K562 (cell line): ENCODE results near the gene ABL1. TPM values are rescaled to one million over a fixed set of nuclear protein-coding genes. Genes with fewer than 3 reads are reported as not detected.
A peak's percentile ranks its signal among the peaks of the same experiment; 100 is the strongest.

ENCODE experiments used
- ATAC-seq: fragments of 200-7000 bp; cut with Tn5 transposase; 3 replicates; pipeline ENCODE4 v1.9.1; 2020; ENCODE audit warnings: moderate library complexity
- BruUV-seq: library from RNA; stranded (reverse); fragments of 400-500 nt; replicated peaks from 2 replicates; lab custom pipeline; 2021; lab: Mats Ljungman, UMichigan
- CTCF ChIA-PET: fragments of 300-600 bp; formaldehyde crosslinking; extraction: SDS; loops from one replicate; lab custom pipeline; 2021; ENCODE audit warnings: low intra/inter-chr PET ratio; lab: Yijun Ruan, JAX
- POLR2A ChIA-PET: fragments of 300-600, 350-650 bp; sonication (Branson Sonifier 250); formaldehyde crosslinking; extraction: SDS; loops from one replicate; lab custom pipeline; 2021; ENCODE audit warnings: antibody characterized with exemption, inconsistent platforms; lab: Yijun Ruan, JAX
- DNase-seq, 4 experiments: peaks; one replicate each; pipeline versions ENCODE4 v3.0.0 to v3.0.0-alpha.2; 2011 to 2018; ENCODE audit warnings: low spot score in 3 of 4, mixed read lengths in 3 of 4; ENCODE audit errors: extremely low read depth in 1 of 4
- FAIRE-seq: peaks from 2 replicates; lab custom pipeline; 2011; peaks lifted over from hg19 to GRCh38; lab: Jason Lieb, UNC
- H2AFZ ChIP-seq: 2 replicates; pipeline ENCODE4 v1.6.0; 2011; ENCODE audit warnings: low read depth, low read length, control low read depth, inconsistent platforms
- H3K27ac ChIP-seq: fragments of 200-600 bp; 3 replicates; pipeline ENCODE4 v1.8.0; 2011; ENCODE audit warnings: low read depth, mild to moderate bottlenecking, control low read depth, inconsistent platforms, low read length, moderate library complexity, mixed read lengths; ENCODE audit errors: extremely low read depth
- H3K27me3 ChIP-seq, 2 experiments: fragments of 300-600 bp in 1 of 2; 2 replicates in 1 of 2; 3 replicates in 1 of 2; pipeline versions ENCODE4 v1.6.0 to v1.8.0; 2011; ENCODE audit warnings: inconsistent platforms in 2 of 2, low read length in 2 of 2, mild to moderate bottlenecking in 1 of 2, mixed read lengths in 1 of 2, moderate library complexity in 1 of 2; ENCODE audit not compliant: control insufficient read depth in 2 of 2, insufficient read depth in 2 of 2
- H3K36me3 ChIP-seq: fragments of 300-600 bp; 3 replicates; pipeline ENCODE4 v1.8.0; 2011; ENCODE audit warnings: mild to moderate bottlenecking, low read length, inconsistent platforms; ENCODE audit not compliant: control insufficient read depth, insufficient read depth
- H3K4me1 ChIP-seq, 2 experiments: fragments of 200-600 bp in 1 of 2; replicated peaks in 1 of 2; 2 replicates in 1 of 2; 3 replicates in 1 of 2; pipeline versions ENCODE4 v1.5.1 to v1.8.0; 2011; ENCODE audit warnings: inconsistent platforms in 2 of 2, low read length in 2 of 2, mild to moderate bottlenecking in 1 of 2, mixed read lengths in 1 of 2, moderate library complexity in 1 of 2; ENCODE audit not compliant: control insufficient read depth in 2 of 2, insufficient read depth in 2 of 2
- H3K4me2 ChIP-seq: 2 replicates; pipeline ENCODE4 v1.6.1; 2011; ENCODE audit warnings: low read length, control low read depth, inconsistent platforms, mixed read lengths; ENCODE audit not compliant: insufficient read depth
- H3K4me3 ChIP-seq: fragments of 200-600 bp; sonication (generic), shearing (Covaris generic); 2 replicates; pipeline ENCODE4 v1.5.1; 2016; ENCODE audit warnings: control low read depth, inconsistent platforms
- H3K79me2 ChIP-seq: fragments of 200-600 bp; 3 replicates; pipeline ENCODE4 v1.8.0; 2011; ENCODE audit warnings: low read length, inconsistent platforms; ENCODE audit not compliant: control insufficient read depth, insufficient read depth
- H3K9ac ChIP-seq, 2 experiments: 2 replicates each; pipeline versions ENCODE4 v1.6.0 to v1.6.1; 2011; ENCODE audit warnings: low read depth in 2 of 2, low read length in 2 of 2, control low read depth in 1 of 2, inconsistent platforms in 1 of 2, mild to moderate bottlenecking in 1 of 2, mixed read lengths in 1 of 2; ENCODE audit not compliant: insufficient read depth in 1 of 2
- H3K9me1 ChIP-seq: one replicate; pipeline ENCODE4 v1.6.0; 2011; ENCODE audit warnings: inconsistent platforms, mild to moderate bottlenecking, low read length, moderate library complexity; ENCODE audit not compliant: control insufficient read depth, insufficient read depth
- H3K9me3 ChIP-seq: replicated peaks from 2 replicates; pipeline ENCODE4 v1.5.1; 2011; ENCODE audit warnings: low read depth, low read length, inconsistent platforms; ENCODE audit not compliant: control insufficient read depth, insufficient read depth
- H4K20me1 ChIP-seq: replicated peaks from 2 replicates; pipeline ENCODE4 v1.6.1; 2011; ENCODE audit warnings: low read length, inconsistent platforms, mixed read lengths; ENCODE audit not compliant: control insufficient read depth, insufficient read depth
- GATA2 ChIP-seq: sonication (generic); formaldehyde crosslinking; IDR thresholded peaks from 2 replicates; pipeline ENCODE4 v1.4.0; 2020; ENCODE audit warnings: mild to moderate bottlenecking, missing genetic modification reagents
- HNRNPLL ChIP-seq: fragments of 200-400 bp; formaldehyde crosslinking; IDR thresholded peaks from 2 replicates; pipeline ENCODE4 v1.6.1; 2017; ENCODE audit warnings: low read length, low read depth, mild to moderate bottlenecking; ENCODE audit not compliant: poor library complexity, severe bottlenecking
- WGBS: fragments of 100-300 bp; shearing (Covaris generic); methylation state at CpG from one replicate; pipeline ENCODE4 v1.1.6; 2016; ENCODE audit warnings: low coverage, mixed read lengths; ENCODE audit not compliant: insufficient coverage; ENCODE audit errors: missing lambda C conversion rate; 5-methylcytosine and 5-hydroxymethylcytosine counted together
- in situ Hi-C: fragments of 300-500 bp; cut with MboI; formaldehyde crosslinking; loops from 4 replicates; pipeline ENCODE4 v1.15.0; 2018; ENCODE audit warnings: inconsistent platforms, mixed read lengths
- intact Hi-C: fragments of 100-400 bp; cut with micrococcal nuclease; formaldehyde crosslinking; loops from 2 replicates; pipeline ENCODE4 v1.14.2; 2022
- polyA plus RNA-seq, 8 experiments: library from polyadenylated mRNA; depleted of rRNA in 4 of 8; stranded (reverse) in 5 of 8; unstranded in 3 of 8; fragments of >200 nt; fragmentation: Nextera tagmentation in 2 of 8; fragmentation: Illumina TruSeq in 1 of 8; extraction: Ambion mirVana in 2 of 8; extraction: Trizol in 1 of 8; gene quantifications; 2 replicates each; pipeline versions ENCODE4 v1.2.1 to v1.2.3, GENCODE V29; 2011 to 2014; ENCODE audit warnings: inconsistent platforms in 1 of 8, missing spikeins in 1 of 8
- total RNA-seq, 7 experiments: library from RNA; depleted of rRNA in 6 of 7; stranded (reverse); fragments of >200 nt in 6 of 7; fragmentation: Illumina TruSeq in 2 of 7; extraction: Trizol in 2 of 7; gene quantifications; 2 replicates each; pipeline versions ENCODE4 v1.2.1 to v1.2.3, GENCODE V29; 2011 to 2021; ENCODE audit warnings: low replicate concordance in 1 of 7
- TF ChIP-seq, protein P1 (sequence below), 2 experiments: fragments of 450-650 bp in 1 of 2; sonication (generic) in 1 of 2; formaldehyde crosslinking; conservative IDR thresholded peaks; 2 replicates each; pipeline versions ENCODE4 v1.4.0 to v1.8.1; 2020 to 2022; ENCODE audit warnings: mild to moderate bottlenecking in 1 of 2, missing genetic modification reagents in 1 of 2

The ABL1 gene
- total and polyA plus RNA-seq, 9 of the 15 experiments (the other 6 are each of a cell fraction or from before 2014, with no cell fraction given), result 1.5 to 130 (median 37.8) TPM

DNA sequence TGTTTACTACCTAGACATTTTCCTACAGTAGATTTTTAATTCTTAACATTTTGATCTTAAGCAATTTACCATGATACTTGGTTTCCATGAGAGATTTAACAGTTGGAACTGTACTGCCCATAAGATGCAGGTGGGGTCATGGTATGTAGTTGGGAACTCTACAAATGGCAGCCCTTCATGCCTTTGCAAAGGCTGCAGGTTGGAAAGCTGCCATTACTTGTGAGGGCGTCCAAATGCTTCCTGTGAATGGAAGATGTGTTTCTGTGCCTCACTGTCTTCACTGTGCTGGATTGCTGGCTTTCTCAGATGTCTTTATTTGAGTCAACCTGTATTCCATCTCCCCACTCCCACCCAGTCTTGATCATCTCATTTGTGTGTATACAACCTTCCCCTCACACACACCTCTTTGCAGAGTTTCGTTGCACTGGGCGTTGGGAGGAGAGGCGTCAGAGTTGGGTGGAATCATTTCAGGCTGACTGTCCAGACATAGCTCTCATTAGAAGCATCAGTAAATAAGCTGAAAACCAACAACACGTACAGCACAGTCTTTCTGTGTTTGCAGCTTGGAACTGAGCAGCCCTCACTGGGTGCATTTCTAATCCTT lies 14.8 kb upstream of the ABL1 start:
- Histone ChIP-seq H3K4me2 (no peak overlapping the region), H3K79me2 (no peaks in the 10 kb centered on the region), H3K27ac (no peak overlapping the region), H3K4me3 (no peak overlapping the region), H3K9me1 (peaks cover 5% of the 10 kb centered on the region), H3K4me1 (peaks cover 11 to 14% of the 10 kb centered on the region in 2 experiments), H3K9me3 (no peaks in the 10 kb centered on the region), H3K27me3 (no peaks in the 10 kb centered on the region), H4K20me1 (peaks cover 4% of the 10 kb centered on the region; the same call in 1 of the 2 replicates), H3K9ac (no peak overlapping the region), H3K36me3 (peaks cover 9% of the 10 kb centered on the region; the same call in 1 of the 3 replicates), H2AFZ (no peak overlapping the region)
- in situ Hi-C loops, result no loop called here
- ChIA-PET CTCF (no interaction called here), POLR2A (interaction anchor here (0.5 to 10.7 kb wide), 12 partner anchors 10 to 216 kb away, joined by 3 to 125 read pairs (median 4); no protein-coding TSS in a partner anchor)
- TF ChIP-seq GATA2 (CRISPR knock-in tag), result no peak
- TF ChIP-seq, protein P1, sequence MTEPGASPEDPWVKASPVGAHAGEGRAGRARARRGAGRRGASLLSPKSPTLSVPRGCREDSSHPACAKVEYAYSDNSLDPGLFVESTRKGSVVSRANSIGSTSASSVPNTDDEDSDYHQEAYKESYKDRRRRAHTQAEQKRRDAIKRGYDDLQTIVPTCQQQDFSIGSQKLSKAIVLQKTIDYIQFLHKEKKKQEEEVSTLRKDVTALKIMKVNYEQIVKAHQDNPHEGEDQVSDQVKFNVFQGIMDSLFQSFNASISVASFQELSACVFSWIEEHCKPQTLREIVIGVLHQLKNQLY (CRISPR knock-in tag; conservative IDR thresholded peaks at IDR 0.05), result peak in 1 of 2 experiments; percentile 88; a peak in 2 of 4 replicates
- FAIRE-seq (no peak), ATAC-seq (no peak), DNase-seq (peak in 2 of 4 experiments; percentile 53 to 56)
- WGBS, result 64% methylated on average over 5 of the region's 5 CpGs
- intact Hi-C loops, result no loop called here
- BruUV-seq, result no TSS peak

DNA sequence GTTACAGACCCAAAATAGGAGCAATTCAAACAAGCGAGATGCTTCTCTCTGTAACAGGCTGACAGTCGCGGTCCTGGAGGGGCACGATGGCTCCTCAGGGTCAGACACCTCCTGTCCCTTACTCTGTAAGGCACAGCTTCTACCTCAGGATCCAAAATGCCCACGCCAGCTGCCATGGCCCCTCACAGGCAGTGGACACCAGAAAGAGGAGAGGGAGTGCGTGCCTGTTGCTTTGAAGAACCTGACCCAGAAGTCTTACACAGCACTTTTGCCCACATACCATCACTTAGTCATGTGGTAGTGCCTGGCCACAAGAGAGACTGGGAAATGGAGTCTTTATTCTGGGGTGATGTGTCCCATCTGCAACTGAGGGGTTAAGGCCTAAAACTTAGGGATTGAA lies 11.6 kb upstream of the ABL1 start:
- POLR2A ChIA-PET, result interaction anchor here (0.6 to 10.7 kb wide), 18 partner anchors 8 to 391 kb away, joined by 3 to 125 read pairs (median 6); partner anchors contain the start of gene NUP214
- peak; percentile 4; the same call in 2 of the 3 replicates for ATAC-seq
- Histone ChIP-seq H3K4me2 (no peak overlapping the region), H3K4me3 (no peak overlapping the region), H3K9ac (peak overlapping the region in 1 of 2 experiments; percentile 21; a peak in 1 of 4 replicates), H3K9me1 (peaks cover 5% of the 10 kb centered on the region), H3K27ac (no peak overlapping the region), H3K27me3 (no peaks in the 10 kb centered on the region), H3K4me1 (peaks cover 15 to 20% of the 10 kb centered on the region in 2 experiments), H3K36me3 (peaks cover 17% of the 10 kb centered on the region; the same call in 1 of the 3 replicates), H2AFZ (no peak overlapping the region), H4K20me1 (peaks cover 4% of the 10 kb centered on the region; the same call in 1 of the 2 replicates), H3K9me3 (peaks cover 2% of the 10 kb centered on the region; the same call in 1 of the 2 replicates), H3K79me2 (no peaks in the 10 kb centered on the region)
- intact Hi-C loops, result no loop called here
- DNase-seq, result peak in 3 of 4 experiments; percentile 63 to 66 (median 64)
- TF ChIP-seq HNRNPLL, result no peak
- TF ChIP-seq, protein P1 (CRISPR knock-in tag; conservative IDR thresholded peaks at IDR 0.05), result peak in 1 of 2 experiments; percentile 71; a peak in 1 of 4 replicates
- CTCF ChIA-PET, result no interaction called here
- BruUV-seq, result no TSS peak
- in situ Hi-C loops, result no loop called here
- WGBS, result 91% methylated on average over 6 of the region's 6 CpGs
- FAIRE-seq, result no peak
